Gastroesophageal sphincter (tissue), 4 donors: ENCODE measurements around the gene CHTOP. TPM values are rescaled to one million over a fixed set of nuclear protein-coding genes. Genes with fewer than 3 reads are reported as not detected.
"Not testable (repeated sequence)": the region's sequence is repeated elsewhere in the genome, so short reads cannot be mapped to it uniquely, and the experiment has no call there.

Experiments
- ATAC-seq: fragments of 150-250 bp; one replicate; pipeline ENCODE4 v1.9.1; 2016; ENCODE audit warnings: mild to moderate bottlenecking, moderate library complexity
- H3K27ac ChIP-seq, 4 donors: fragments of 200-600 bp; sonication (generic) in 3 of 4; 1 replicate in 3 of 4; 2 replicates in 1 of 4; pipeline ENCODE4 v1.5.1; 2016 to 2019
- H3K27me3 ChIP-seq: fragments of 200-600 bp; sonication (generic); one replicate; pipeline ENCODE4 v1.5.1; 2019
- H3K36me3 ChIP-seq, 2 donors: fragments of 200-600 bp; sonication (generic); one replicate each; pipeline ENCODE4 v1.5.1; 2019; ENCODE audit warnings: control low read depth in 1 of 2
- H3K4me1 ChIP-seq, 3 donors: fragments of 200-600 bp; sonication (generic); 1 replicate in 2 of 3; 2 replicates in 1 of 3; pipeline ENCODE4 v1.5.1; 2016 to 2019; ENCODE audit warnings: control low read depth in 2 of 3
- H3K4me3 ChIP-seq, 2 donors: fragments of 200-600 bp; sonication (generic); one replicate each; pipeline ENCODE4 v1.5.1; 2019; ENCODE audit warnings: mild to moderate bottlenecking in 1 of 2, moderate library complexity in 1 of 2
- H3K9me3 ChIP-seq, 3 donors: fragments of 200-600 bp; sonication (generic); one replicate each; pipeline ENCODE4 v1.5.1; 2017 to 2019; ENCODE audit warnings: control low read depth in 2 of 3
- CTCF ChIP-seq, 4 experiments: fragments of 200-600 bp in 2 of 4; fragments of 450-650 bp in 2 of 4; sonication (generic) in 1 of 4; IDR thresholded peaks; one replicate each; pipeline ENCODE4 v1.5.1; 2017 to 2019; ENCODE audit warnings: antibody characterized with exemption in 4 of 4, mild to moderate bottlenecking in 2 of 4, moderate library complexity in 2 of 4
- EP300 ChIP-seq: sonication (generic); formaldehyde crosslinking; IDR thresholded peaks from one replicate; pipeline ENCODE4 v1.6.1; 2017; ENCODE audit warnings: antibody characterized with exemption, mild to moderate bottlenecking
- POLR2A ChIP-seq, 2 donors: fragments of 450-650 bp; IDR thresholded peaks; one replicate each; pipeline ENCODE4 v1.6.1; 2017; ENCODE audit warnings: antibody characterized with exemption in 2 of 2, mild to moderate bottlenecking in 2 of 2, moderate library complexity in 1 of 2
- POLR2AphosphoS5 ChIP-seq: sonication (generic); formaldehyde crosslinking; IDR thresholded peaks from one replicate; pipeline ENCODE4 v1.6.1; 2017; ENCODE audit warnings: antibody characterized with exemption
- WGBS, 2 donors: methylation state at CpG; one replicate each; pipeline ENCODE4 v1.1.5; 2018; ENCODE audit warnings: low coverage in 1 of 2; 5-methylcytosine and 5-hydroxymethylcytosine counted together
- total RNA-seq, 4 donors: library from RNA; depleted of rRNA; stranded (reverse); fragments of >200 nt; gene quantifications; one replicate each; pipeline ENCODE4 v1.1.0, GENCODE V29; 2016

CHTOP gene
- total RNA-seq, 4 donors from 2014 or later: 33.7 to 57.0 (median 42.2) TPM

- no peak for ATAC-seq
- Histone ChIP-seq H3K27ac (peak overlapping the region in 3 of 4 donors; percentile 96 to 98 (median 97)), H3K27me3 (no peaks in the 10 kb centered on the region), H3K4me1 (peaks cover 0 to 14% (median 8%) of the 10 kb centered on the region in 3 donors), H3K4me3 (peak overlapping the region in 1 of 2 donors; percentile 80), H3K9me3 (no peaks in the 10 kb centered on the region), H3K36me3 (peaks cover 0 to 52% of the 10 kb centered on the region in 2 donors)
- TF ChIP-seq EP300 (no peak), CTCF (IDR thresholded peaks at IDR 0.05) (no peak), POLR2A (IDR thresholded peaks at IDR 0.05) (no peak), POLR2AphosphoS5 (no peak)
- 74 to 87% methylated on average over 9 of the region's 9 CpGs for WGBS, 2 donors
Measured at GRCh38 chr1:153659656-153660055, 25.8 kb downstream of the CHTOP start.

- Histone ChIP-seq H3K4me3 (no peak overlapping the region), H3K27ac (no peak overlapping the region), H3K9me3 (no peaks in the 10 kb centered on the region), H3K27me3 (no peaks in the 10 kb centered on the region), H3K36me3 (peaks cover 9 to 67% of the 10 kb centered on the region in 2 donors), H3K4me1 (peaks cover 0 to 14% (median 8%) of the 10 kb centered on the region in 3 donors)
- no peak for ATAC-seq
- WGBS, 2 donors: 63 to 70% methylated on average over 2 to 4 of the region's 9 CpGs
- no peak for TF ChIP-seq POLR2A (IDR thresholded peaks at IDR 0.05)
- TF ChIP-seq CTCF (IDR thresholded peaks at IDR 0.05): no peak
- TF ChIP-seq POLR2AphosphoS5: no peak
- no peak for TF ChIP-seq EP300
Measured at GRCh38 chr1:153661111-153661708, 27.3 kb downstream of the CHTOP start.

- H3K27me3 ChIP-seq: no peaks in the 10 kb centered on the region
- WGBS, 2 donors: 41 to 62% methylated on average over 2 of the region's 2 CpGs
- no peak for TF ChIP-seq POLR2AphosphoS5
- no peak for TF ChIP-seq EP300
- TF ChIP-seq POLR2A (IDR thresholded peaks at IDR 0.05): no peak
- no peak for TF ChIP-seq CTCF (IDR thresholded peaks at IDR 0.05)
- no peak overlapping the region for H3K4me3 ChIP-seq
- peaks cover 9 to 78% of the 10 kb centered on the region in 2 donors for H3K36me3 ChIP-seq
- no peak for ATAC-seq
- H3K27ac ChIP-seq: no peak overlapping the region
- peaks cover 0 to 14% (median 8%) of the 10 kb centered on the region in 3 donors for H3K4me1 ChIP-seq
- no peaks in the 10 kb centered on the region for H3K9me3 ChIP-seq
Measured at GRCh38 chr1:153662269-153662668, 28.4 kb downstream of the CHTOP start.

GRCh38 chr1:153663211-153663610 lies 29.3 kb downstream of the CHTOP start:
- TF ChIP-seq POLR2A (IDR thresholded peaks at IDR 0.05) (no peak), CTCF (IDR thresholded peaks at IDR 0.05) (no peak), EP300 (no peak), POLR2AphosphoS5 (no peak)
- peaks cover 0 to 18% (median 8%) of the 10 kb centered on the region in 3 donors for H3K4me1 ChIP-seq
- no peak for ATAC-seq
- H3K4me3 ChIP-seq: no peak overlapping the region
- H3K27me3 ChIP-seq: no peaks in the 10 kb centered on the region
- no peaks in the 10 kb centered on the region for H3K9me3 ChIP-seq
- peaks cover 9 to 87% of the 10 kb centered on the region in 2 donors for H3K36me3 ChIP-seq
- 77 to 91% methylated on average over 4 to 5 of the region's 5 CpGs for WGBS, 2 donors
- no peak overlapping the region for H3K27ac ChIP-seq

- Histone ChIP-seq H3K9me3 (no peaks in the 10 kb centered on the region), H3K4me1 (peaks cover 0 to 32% (median 5%) of the 10 kb centered on the region in 3 donors), H3K4me3 (no peak overlapping the region), H3K27me3 (no peaks in the 10 kb centered on the region), H3K36me3 (peaks cover 9 to 70% of the 10 kb centered on the region in 2 donors), H3K27ac (no peak overlapping the region)
- no peak for ATAC-seq
- no peak for TF ChIP-seq CTCF (IDR thresholded peaks at IDR 0.05)
- TF ChIP-seq EP300: no peak
- no peak for TF ChIP-seq POLR2A (IDR thresholded peaks at IDR 0.05)
- TF ChIP-seq POLR2AphosphoS5: no peak
- 76 to 82% methylated on average over 4 of the region's 4 CpGs for WGBS, 2 donors
Measured at GRCh38 chr1:153667439-153667838, 33.6 kb downstream of the CHTOP start.

- 100% methylated on average over 2 of the region's 8 CpGs; no CpG with 5 or more reads in 1 of the 2 donors for WGBS, 2 donors
- H3K4me3 ChIP-seq, H3K27me3 ChIP-seq, H3K27ac ChIP-seq, H3K9me3 ChIP-seq, ATAC-seq: not testable (repeated sequence)
- peaks cover 9 to 57% of the 10 kb centered on the region in 2 donors for H3K36me3 ChIP-seq
- H3K4me1 ChIP-seq: peaks cover 0 to 32% (median 5%) of the 10 kb centered on the region in 3 donors
Measured at GRCh38 chr1:153668672-153669071, 34.8 kb downstream of the CHTOP start.
